GM21381 (cell line): Measurements from ENCODE around the gene RAB5IF.
"Not testable (repeated sequence)": the region's sequence is repeated elsewhere in the genome, so short reads cannot be mapped to it uniquely, and the experiment has no call there.

Source experiments
- ATAC-seq: cut with Tn5 transposase; IDR thresholded peaks from one replicate; pipeline ENCODE4 v1.9.1; 2021; ENCODE audit warnings: mild to moderate bottlenecking, moderate library complexity; ENCODE audit not compliant: unreplicated experiment

RAB5IF gene

GRCh38 chr20:36628076-36628475 is 22.5 kb downstream of the RAB5IF start:
- no peak for ATAC-seq

DNA sequence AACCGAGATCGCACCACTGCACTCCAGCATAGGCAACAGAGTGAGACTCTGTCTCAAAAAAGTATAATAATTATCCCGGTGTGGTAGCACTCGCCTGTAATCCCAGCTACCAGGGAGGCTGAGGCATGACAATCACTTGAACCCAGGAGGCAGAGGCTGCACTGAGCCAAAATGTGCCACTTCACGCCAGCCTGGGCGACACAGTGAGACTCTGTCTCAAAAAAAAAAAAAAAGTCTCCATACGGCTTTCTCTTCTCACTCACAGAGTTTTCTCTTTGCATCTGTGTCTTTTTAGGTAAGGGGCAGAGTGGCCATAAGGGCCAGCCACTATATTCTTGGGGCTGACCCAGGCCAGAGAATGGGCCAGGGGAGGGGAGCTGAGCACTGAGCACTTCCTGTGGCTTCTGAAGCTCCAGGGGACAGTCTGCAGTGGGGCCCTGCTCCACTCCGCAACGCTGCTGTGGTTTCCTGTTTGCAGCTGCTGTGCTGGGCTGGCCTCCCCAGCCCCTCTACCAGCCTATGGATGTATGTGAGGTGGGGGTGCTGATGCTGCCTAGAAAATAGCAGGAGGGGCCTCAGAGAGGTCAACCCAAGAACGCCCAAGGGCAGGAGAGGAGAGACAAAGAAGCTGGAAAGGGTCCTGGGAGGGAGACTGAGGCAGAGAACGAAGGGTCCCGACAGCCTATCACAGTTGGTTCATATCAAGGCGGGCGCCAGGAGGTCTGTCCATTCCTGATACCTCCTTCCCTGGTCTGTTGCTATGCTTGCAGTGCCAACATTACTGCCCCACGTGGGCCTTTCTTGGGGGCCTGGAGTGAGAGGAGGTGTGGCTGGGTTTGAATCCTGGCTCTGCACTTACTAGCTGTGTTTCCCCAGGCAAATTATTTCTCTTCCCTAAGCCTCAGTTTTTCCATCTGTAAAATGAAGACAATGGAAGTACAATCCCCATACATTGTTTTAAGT is 24.4 kb downstream of the RAB5IF start:
- no peak for ATAC-seq

DNA sequence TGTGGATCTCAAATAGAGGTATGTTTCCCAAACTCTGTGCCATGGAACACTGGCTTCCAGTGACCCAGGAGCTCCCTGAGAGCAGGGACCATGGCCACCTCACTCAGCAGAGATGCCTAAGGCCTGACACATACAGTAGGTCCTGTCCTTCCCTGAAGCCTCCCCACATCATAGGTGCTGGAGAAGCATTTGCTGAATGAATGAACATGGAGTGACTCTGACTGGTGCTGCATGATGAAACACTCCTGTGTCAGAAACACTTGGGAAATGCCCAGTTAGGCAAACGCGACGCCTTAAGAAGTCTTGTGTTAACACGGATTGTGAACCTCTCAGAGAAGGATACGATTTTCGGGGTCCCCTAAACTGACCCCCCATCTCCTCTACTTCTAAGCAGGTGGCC is 26.1 kb downstream of the RAB5IF start:
- ATAC-seq = no peak

GRCh38 chr20:36632147-36632486 is 26.5 kb downstream of the RAB5IF start:
- ATAC-seq = no peak

GRCh38 chr20:36632487-36633284 is 27.1 kb downstream of the RAB5IF start:
- no peak for ATAC-seq

- no peak for ATAC-seq
Measured at GRCh38 chr20:36633285-36633772, 27.8 kb downstream of the RAB5IF start.

DNA sequence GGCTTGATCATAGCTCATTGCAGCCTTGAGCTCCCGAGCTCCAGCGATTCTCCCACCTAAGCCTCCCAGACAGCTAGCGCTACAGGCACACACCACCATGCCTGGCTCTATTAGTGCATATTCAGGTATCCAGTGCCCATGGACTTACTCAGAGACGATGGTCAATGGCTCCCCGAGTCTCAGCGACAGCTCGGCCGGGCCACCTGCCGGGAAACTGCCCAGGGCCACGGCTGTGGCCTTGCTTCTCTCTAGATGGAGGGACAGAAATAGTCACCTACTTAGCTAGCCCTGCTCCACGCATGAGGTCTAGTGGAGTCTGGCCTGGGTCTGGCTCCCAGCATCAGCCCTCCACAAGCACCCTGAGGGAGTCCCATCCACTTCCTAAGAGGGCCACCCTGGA is 28.8 kb downstream of the RAB5IF start:
- no peak for ATAC-seq

GRCh38 chr20:36638876-36639400 is 33.4 kb downstream of the RAB5IF start:
- not testable (repeated sequence) for ATAC-seq

GRCh38 chr20:36641506-36641843 is 35.9 kb downstream of the RAB5IF start:
- no peak for ATAC-seq

DNA sequence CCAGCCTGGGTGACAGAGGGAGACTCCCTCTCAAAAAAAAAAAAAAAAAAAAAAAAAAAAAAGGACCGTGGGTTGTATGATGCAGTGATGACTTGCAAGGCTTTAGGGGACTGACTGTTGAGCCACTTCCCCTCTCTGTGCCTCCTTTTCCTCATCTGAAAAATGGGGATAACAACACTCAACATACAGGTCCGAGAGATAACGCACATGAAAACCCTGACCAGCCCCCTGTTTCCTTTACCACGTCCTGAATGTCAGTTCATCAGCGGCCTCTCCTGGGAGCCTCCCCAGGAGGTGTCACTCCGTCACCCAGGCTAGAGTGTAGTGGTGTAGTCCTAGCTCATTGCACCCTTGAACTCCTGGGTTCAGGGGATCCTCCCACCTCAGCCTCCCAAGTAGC is 36.6 kb downstream of the RAB5IF start:
- no peak for ATAC-seq

DNA sequence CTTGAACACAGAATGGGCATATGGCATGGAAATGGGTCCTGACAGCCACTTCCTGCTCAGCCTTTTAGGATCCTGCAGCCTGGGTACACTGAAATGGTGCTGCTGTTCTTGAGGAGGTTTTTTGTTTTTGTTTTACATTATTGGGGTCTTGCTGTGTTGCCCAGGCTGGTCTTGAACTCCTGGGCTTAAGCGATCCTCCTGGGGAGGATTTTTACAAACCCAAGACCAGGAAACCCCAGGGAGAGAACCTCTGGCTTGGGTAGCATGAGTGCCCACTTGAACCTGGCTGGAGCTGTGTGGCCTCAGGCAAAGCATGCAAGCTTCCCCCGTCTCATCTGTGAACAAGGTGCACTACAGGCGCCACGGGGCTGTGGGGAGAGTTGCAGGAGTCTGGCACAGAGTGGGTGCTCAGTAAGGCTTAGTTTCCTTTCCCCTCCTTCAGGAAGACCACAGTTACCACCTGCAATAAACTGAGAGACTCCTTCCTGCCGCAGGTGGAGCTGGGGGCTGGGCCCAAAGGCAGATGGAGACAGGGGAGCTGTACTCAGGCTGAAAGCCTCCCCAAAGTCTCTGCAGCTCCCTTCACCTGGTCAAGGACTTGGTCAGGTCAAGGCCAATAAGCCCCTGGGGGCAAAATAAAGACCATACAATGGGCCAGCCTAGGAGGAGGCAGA is 38.6 kb downstream of the RAB5IF start:
- no peak for ATAC-seq

DNA sequence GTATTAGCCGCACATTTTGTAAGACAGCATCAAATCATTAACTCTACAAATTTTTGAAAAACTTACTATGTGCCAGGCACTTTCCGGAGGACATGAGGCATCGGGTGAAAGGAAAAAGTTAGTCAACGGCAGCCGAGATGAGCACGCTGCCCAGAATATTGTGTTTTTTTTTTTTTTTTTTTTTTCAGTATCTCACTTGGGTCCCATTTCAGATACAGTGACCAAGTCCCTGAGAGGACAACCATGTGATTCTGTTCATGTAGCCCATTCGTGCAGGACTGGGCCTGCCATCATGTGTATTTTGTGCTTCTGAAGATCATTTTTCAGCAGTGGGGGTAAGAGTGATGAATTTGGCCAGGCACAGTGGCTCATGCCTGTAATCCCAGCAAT is 39.1 kb downstream of the RAB5IF start:
- ATAC-seq = no peak

DNA sequence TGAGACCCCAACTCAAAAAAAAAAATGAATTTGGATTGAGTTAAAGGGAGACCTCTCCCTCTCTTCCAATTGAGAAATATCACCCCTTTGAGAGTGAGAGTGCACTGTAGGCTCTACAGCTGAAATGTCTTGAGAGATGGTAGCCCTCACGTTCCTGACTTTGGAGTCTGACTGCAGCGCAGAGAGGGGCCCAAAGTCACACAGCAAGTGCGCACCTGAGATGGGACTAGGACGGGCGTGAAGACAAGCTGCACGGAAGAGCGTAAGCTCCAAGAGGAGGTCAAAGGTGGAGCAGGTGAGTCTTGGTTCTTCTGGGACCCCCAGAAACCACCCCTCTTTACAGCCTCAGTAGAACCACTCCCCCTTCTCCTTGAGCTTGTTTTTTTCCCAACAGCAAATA is 39.8 kb downstream of the RAB5IF start:
- ATAC-seq = no peak

GRCh38 chr20:36645998-36646397 is 40.4 kb downstream of the RAB5IF start, which contains the start of gene SLA2:
Gene SLA2, minus strand, starts transcription at chr20:36646196. Its CDS starts 4,861 bp downstream, at chr20:36641335.
- no peak for ATAC-seq

DNA sequence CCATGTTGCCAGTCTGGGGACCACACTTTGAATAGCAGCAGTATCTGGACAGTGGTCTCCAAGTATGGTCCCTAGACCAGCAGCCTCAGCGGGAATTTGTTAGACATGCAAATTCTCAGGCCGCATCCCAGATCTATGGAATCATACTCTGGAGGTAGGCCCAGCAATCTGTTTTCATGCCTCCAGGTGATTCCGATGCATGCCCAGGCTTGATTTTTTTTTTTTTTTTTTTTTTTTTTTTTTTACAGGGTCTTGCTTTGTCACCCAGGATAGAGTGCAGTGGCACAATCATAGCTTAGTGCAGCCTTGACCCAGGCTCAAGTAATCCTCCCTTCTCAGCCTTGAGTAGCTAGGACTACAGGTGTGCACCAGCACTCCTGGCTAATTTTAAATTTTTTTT is 41.1 kb downstream of the RAB5IF start:
- no peak for ATAC-seq

- no peak for ATAC-seq
Measured at GRCh38 chr20:36647196-36648121, 41.9 kb downstream of the RAB5IF start.

- ATAC-seq = no peak
Measured at GRCh38 chr20:36653456-36653855, 47.9 kb downstream of the RAB5IF start.

- ATAC-seq = no peak
Measured at GRCh38 chr20:36654506-36654905, 48.9 kb downstream of the RAB5IF start.

GRCh38 chr20:36655004-36655403 is 49.4 kb downstream of the RAB5IF start:
- ATAC-seq = no peak

GRCh38 chr20:36656733-36657132 is 51.2 kb downstream of the RAB5IF start:
- no peak for ATAC-seq
